SK-MEL-5 (cell line): ENCODE results near the gene INSIG2. TPM values are rescaled to one million over a fixed set of nuclear protein-coding genes. Genes with fewer than 3 reads are reported as not detected.
A peak's percentile ranks its signal among the peaks of the same experiment; 100 is the strongest.

Experiments
- DNase-seq: peaks from one replicate; pipeline ENCODE4 v3.0.0-alpha.2; 2016; ENCODE audit warnings: low read depth, low spot score
- in situ Hi-C: cut with HindIII; loops from 2 replicates; pipeline ENCODE4 v1.10.0; 2016; ENCODE audit warnings: low sequenced_read_pairs, high pct_unique_total_duplicates, low pct_unique_long_range_greater_than_20kb
- polyA plus RNA-seq, 2 experiments: library from polyadenylated mRNA; depleted of rRNA; stranded (reverse); fragments of >200 nt; gene quantifications; 2 replicates each; pipeline ENCODE4 v1.2.3, GENCODE V29; 2015
- total RNA-seq: library from RNA; depleted of rRNA; stranded (reverse); fragments of >200 nt; shearing (Covaris generic); gene quantifications from 2 replicates; pipeline ENCODE4 v1.2.3, GENCODE V29; 2014; rRNA removed

Gene INSIG2
- total RNA-seq = 3.8 and 4.6 TPM in 2 replicates
- 5.0 and 9.4 TPM in 2 replicates for polyA plus RNA-seq (2015; cell fraction: cytosol; rRNA removed)
- 4.9 and 16.3 TPM in 2 replicates for polyA plus RNA-seq (2015; cell fraction: nucleus; rRNA removed)

DNA sequence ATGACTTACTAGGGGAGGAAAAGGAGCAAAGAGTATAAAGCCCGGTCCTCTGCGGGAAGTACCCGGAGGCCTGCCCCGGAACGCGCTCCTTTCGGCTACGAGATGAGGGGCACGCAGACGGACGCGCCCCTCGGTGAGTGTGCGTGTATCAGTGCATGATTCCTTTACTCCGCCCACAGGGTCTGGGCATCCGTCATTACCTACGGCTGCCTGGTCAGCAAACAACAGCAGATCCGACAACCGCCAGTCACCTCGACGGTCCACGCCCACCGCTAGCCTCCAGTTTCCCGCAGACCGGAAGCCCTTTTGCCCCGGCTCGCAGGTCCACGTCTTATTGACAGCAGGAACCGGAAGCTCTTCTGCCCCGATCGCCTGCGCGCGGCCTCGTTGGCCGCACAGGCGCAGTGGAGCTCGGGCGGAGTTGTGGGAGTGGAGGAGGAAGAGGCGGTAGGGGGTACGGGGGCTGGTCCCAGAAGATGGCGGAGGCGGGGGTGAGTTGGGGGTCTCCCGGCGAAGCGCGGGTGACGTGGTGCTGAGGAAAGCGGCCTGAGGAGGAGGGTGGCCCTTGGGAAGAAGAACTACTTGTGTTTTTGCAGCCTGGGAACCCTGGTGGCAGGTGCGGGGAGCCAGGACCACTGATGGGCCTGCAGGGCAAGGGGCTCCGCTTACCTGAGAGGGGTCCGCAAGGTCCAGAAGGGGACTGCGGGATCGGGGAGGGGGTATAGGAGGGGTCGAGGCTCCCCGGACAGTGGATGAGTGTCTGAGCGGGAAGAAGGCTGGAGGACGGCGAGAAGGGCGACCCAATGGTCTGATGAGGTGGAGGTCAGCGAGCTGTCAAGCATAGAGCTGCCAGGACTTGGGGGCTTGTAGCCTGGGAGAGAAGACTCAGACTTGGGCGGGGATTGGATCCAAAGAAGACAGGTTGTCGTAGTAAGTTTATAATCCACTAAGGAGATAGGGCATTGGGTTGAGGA is at the start of gene INSIG2:
Gene INSIG2, plus strand, starts transcription at position 421 of the 974 bp plus-strand sequence. CDS start 8,086 bp downstream, outside the sequence.
- peak; percentile 97 for DNase-seq
- in situ Hi-C loops = no loop called here

DNA sequence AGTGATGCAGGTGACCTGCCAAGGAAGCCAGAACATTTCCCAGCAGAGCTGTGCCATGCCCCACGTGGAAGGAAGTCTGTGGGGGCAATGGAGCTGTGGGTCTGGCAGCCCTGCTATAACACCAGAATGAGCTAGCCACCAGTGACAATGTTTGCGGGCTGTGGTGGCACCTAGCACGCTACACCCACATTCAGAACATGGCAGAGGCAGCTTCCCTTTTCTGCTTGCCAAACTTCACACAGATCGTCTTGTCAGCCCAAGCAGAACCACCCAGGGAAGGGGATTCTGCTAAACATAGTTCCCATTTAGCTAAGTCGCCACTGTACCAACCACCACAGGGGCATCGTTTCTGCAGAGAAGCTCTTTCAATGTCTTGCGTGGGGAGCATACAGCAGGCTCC is 47.4 kb upstream of the INSIG2 start:
- in situ Hi-C loops = no loop called here

DNA sequence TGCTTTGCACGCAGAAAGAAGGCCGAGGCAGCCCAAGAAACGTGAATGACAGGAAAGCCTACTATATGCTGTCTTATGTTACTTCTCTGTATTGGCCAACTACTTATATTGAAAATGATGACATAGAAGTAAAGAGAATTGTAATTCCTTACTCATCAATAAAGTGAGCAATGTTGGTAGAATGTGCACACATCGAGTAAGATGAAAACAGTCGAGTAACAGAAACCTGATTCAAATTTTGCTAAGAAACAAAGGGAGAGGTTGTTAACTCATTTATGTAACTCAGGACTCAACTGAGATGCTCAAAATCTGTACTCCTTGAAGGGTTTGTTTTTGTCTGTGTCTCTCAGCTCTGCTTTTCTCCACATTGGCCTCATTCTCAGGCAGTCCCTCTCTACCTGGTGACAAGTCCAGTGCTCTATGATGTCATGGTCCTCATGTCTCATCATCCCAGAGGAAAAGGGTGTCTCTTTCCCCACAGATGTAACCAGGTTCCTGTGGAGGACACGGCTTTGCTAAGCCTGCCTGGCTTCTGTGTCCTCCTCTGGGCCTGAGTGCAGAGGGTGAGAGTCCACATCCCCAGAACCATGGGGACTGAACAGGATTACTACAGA is 44.1 kb upstream of the INSIG2 start:
- in situ Hi-C loops = no loop called here
- no peak for DNase-seq

More for the DNA sequence above, 47.4 kb upstream of the INSIG2 start:
- DNase-seq = no peak

DNA sequence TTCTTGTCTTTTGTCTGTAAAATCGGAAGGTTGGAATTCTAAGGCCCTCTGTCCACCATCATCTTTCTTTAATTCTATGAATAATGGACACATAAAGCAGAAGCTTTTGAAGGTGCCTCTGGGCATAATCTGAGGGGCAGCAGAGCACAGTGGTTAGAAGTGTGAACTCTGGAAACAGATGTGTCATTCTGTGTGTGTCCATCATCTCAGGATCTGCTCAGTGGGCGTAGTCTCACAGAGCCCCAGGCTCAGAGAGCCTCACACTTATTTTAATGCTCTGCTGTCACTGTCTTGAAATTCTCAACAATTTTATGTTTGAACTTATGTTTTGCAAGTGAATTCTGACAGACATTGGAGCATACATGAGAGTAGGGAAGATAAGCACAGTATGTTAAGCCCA is 43.4 kb upstream of the INSIG2 start:
- in situ Hi-C loops = no loop called here
- no peak for DNase-seq

DNA sequence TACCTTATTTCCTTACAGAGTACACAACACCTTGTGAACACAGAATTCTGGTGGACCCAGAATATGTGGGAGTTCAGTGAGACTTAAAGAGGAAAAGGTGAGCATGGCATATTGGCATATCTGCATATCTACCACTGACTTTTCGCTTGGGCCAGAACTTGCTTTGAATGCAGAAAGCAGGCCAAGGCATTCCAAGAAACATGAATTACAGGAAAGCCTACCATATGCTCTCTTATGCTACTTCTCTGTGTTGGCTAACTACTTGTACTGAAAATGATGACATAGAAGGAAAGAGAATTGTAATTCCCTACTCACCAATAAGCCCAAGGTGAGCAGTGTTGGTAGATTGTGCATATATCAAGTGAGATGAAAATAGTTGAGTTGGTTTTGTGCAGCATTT is 43.0 kb upstream of the INSIG2 start:
- DNase-seq = no peak
- in situ Hi-C loops = no loop called here

DNA sequence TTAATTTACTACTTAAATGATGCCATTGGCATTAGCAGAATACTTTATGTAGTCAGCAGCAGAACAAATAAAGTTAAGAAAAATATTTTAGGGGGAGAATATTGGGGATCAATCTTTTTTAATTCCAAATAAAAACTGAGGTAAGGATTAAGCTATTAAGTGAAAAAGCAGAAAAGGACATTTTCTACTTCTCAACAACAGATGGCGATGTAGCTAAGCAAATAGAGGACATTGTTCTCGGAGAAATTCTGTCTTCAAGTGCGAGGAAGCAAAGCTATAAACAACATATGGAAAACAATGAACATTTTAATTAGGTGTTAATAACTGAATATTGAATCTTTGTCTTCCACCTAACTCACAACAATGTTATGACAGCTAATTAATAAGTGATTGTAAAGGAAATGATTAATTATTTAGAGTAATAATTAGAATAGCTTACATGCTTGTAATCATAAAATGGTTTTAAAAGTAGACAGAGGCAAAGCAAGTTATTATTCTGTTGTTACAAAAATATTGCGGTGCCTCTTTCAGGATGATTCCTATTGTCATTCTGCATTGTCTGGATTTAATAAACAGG is 41.5 kb upstream of the INSIG2 start:
- DNase-seq = peak; percentile 56
- in situ Hi-C loops = no loop called here

DNA sequence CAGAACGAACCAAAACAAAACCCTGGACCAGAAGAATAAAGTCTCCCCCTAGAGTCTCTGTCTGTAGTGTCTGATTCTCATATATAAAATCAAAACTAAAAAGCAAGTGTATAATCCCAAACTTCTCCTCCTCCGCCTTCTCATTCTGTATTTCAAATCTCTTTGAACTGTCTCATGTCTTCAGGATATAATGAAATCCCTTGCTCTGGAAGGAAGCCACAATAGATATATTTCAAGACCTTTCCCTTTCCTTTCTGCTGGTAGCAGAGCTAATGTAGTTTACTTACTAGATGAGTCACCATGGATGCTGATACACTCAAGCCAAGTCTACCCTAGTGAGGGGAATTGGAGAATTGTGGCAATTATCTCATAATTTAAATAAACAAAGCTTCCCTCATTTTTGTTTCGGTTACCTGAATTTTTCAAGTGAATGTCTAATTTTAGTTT is 40.9 kb upstream of the INSIG2 start:
- in situ Hi-C loops = no loop called here
- no peak for DNase-seq

DNA sequence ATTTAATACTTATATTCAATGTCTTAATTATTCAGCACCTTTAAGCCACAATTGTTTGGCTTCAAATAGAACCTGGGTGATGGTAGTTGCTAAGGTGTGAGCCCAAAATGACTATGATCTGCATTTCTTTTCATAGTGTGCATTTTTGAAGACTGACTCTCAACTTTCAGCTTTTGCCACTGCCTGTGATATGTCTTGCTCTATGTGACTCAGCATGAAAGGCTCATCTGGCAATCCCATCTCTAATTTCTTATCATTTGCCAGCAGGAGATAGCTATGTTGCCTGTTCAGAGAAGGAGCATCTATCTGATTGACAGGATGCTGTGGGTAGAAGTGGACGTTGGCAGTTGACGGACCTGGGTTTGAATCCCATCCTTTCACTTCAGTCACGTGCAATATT is 39.9 kb upstream of the INSIG2 start:
- in situ Hi-C loops = no loop called here
- no peak for DNase-seq

DNA sequence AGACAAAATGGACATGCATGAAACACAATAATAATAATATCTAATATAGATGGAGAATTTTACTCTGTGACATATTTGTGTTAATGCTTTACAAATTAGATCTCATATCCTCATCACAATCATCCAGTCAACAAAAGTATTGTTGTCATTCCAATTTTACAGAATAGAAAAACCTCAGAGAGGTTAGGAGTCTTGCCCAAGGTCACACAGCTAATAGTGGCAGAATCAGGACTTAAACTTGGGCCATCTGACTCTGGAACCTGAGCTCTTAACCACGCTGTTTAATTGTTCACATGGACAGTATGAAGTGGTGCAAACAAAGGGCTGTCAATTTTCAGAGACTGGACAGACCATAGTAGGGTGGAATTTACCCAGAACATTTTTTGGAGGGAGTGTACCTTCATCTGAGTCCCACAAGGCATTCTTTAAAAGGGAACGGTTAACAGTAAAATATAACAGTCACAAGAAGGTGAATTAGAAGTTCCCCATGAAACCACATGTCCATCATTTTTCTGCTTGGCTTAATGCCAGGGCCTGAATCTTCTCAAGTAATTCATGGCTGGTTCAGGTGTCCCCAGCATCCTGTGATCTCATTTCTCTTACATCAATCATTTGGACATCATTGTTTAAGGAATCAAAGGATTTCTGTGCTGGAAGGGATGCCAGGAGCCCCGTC is 39.0 kb upstream of the INSIG2 start:
- DNase-seq = no peak
- in situ Hi-C loops = no loop called here

DNA sequence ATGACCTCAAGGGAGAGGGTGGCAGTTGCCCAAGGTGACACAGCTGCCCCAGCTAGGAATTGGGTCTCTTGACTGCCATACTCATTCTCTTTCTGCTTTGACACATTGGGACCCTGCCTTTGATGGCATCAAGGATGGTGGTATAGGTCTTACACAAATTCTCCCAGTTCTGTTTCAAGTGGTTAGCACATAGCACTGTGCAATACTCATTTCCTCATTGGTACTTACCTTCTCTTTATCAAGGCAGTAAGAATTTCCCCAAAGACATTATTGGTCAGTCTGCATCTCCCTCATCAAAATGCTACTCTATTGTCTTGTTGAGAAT is 38.5 kb upstream of the INSIG2 start:
- no peak for DNase-seq
- in situ Hi-C loops = no loop called here

DNA sequence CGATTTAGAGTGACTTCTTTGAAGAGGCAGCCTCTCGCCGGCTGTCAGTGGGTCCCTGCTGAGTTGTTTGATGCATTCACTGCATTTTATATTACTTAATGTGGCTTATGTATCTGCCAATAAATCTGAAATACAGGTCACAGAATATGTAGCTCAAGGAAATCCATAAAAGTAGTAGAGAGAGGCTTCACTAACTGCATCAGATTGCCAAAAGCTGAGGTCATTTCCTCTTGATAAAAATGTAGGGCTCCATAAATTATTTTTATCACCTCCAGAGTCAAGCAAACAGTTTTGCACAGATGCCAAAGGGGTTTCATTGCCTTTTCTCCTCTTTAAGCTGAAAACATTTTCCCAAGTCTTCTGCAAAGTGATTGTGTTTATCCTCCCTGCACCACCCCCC is 37.9 kb upstream of the INSIG2 start:
- DNase-seq = no peak
- in situ Hi-C loops = no loop called here

DNA sequence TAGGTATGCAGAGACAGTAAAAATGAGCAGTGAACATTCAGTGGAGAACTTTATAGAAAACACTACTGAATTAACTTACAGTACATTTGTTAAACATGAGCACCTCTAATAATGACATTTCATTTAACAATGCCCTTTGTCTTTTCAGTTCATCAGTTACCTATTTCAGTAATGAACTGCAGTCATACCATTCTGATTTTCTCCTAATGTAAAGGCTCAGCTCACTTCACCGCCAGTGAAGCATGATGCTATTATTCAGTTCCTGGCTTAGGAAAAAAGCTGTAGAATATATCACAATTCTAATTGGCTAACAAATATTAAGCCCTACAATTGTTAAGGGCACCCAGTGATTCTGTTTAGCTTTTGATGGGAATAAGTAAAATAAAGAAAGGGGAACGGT is 37.3 kb upstream of the INSIG2 start:
- in situ Hi-C loops = no loop called here
- no peak for DNase-seq

DNA sequence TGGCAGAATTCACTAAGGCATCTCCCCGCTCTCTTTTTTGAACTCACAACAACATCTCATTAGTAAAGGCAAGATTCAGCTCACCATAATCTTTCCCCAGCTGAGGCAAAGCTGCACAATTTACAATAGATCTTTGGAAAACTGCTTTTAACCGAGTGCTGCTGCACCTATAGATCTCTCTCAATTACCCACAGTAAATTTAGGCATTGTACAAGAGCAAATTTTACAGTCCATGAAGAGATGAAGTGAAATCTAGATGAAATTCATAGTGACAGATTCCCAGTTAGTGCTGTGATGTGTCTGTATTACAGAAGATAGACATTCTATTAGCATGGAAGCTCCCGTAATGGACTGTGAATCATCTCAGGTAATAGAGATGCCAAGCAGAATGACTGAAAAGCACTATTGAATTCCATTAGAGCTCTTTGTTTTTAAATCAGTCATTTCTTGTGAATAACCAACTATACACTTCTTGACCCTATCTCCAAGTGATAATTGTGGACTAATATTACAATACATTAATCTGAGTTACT is 36.4 kb upstream of the INSIG2 start:
- in situ Hi-C loops = no loop called here
- no peak for DNase-seq

DNA sequence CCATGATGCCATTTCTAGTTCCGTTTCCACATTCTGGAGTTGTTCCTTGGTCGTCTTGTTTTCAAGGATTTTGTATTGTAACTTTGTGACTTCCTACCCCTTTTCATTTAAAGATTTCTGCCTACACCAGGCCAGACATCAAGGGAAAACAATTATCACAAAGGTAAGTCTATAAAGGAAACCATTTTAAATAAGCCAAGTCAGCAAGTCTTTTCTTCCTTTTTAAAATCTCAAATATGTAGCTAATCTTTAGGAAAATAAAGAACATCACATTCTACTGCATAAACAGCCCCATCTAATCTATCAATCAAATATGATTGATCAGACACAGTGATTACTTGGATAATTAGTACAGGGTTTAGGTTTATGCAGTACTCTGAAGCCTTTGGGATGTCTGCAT is 35.8 kb upstream of the INSIG2 start:
- in situ Hi-C loops = no loop called here
- DNase-seq = no peak

DNA sequence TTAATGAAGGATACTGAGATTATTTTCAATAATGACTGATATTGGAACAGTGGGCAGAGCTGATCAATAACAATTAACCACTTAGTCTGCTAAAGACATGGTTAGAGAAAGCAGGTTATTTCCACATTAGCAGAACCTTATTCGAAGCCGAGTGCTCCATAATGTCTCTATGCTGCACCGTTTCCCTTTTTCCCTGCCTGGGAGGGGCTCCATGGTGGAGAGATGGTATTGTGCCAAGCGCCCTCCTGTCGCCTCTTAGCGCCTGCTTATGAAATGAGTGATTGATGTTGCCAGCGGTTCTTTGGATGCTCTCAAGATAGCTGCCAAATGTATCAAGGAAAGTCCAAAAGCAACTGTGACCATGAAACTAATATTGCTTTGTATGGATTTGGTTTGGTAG is 34.6 kb upstream of the INSIG2 start:
- in situ Hi-C loops = no loop called here
- no peak for DNase-seq

DNA sequence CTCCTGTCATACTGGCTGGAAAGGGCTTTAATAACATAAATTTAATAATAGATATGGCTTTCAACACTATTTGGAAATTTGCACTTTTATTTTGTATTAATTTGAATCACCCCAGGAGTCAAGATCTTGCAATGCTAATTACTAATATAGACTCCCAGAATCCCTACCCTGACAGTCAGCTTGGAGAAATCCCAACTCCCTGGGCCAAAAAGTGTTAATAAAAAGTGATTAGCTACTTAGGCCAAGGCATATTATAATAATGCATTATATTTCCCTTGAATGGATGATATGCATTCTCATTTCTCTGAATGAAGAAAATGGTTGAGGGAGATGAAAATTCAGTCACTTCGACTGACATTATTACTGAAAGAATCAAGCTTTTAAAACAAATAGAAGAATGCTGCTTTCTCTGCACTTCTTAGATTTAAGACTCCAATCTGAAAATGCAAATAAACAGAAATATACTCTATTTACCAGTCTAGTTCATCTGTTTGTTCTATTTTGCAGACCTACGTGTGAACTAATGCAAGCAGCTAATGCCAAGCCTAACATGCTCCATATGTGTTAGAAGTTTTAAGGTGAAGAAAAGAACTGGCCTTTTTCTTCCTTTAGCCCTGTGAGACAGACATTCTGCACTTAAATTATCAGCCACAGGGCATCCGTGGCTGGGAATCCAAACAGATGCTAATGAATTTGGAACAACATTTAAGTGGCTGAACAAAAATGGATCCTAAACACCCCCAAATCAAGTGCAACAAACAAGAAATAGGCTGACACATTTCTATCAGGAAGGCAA is 33.9 kb upstream of the INSIG2 start:
- in situ Hi-C loops = no loop called here

DNA sequence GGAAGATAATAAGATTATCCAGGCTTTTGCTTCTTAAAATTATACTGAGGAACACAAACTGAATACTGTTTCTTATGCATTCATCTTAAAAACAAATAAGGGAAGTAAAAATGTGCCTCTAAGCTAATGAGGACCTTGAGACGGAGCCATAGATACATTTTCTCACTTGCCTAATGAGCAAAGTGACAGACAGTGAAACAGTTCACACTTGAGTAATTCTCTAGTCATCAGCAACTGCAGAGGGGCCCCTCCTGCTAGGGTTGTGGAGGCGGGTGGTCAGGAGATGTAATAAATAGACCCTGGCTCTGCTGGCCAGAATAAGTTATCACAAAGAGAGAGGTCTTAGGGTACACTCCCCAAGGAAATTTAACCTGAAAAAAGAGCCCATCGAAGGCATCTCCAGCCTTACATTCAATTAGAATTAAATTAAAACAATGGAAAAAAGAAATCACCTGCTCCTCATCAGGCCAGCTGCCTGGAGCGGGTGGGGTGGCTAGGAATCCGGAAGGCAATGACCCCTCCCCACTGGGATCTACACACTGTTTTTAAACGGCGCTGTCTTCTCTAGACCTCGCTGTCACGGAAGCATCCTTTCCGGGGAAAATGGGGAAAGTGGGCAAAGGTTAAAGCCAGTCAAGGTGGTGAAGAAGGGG is 32.6 kb upstream of the INSIG2 start:
- in situ Hi-C loops = no loop called here
- DNase-seq = no peak

More for the DNA sequence above, 33.9 kb upstream of the INSIG2 start:
- DNase-seq = no peak
